T-helper 2 cell treated with Interferon-gamma antibody and Interleukin-4, amounts not matched to agents 100 ng/mL and 5 ng/mL, for 36 hours (primary cell): ENCODE results near the gene ROMO1. TPM values are rescaled to one million over a fixed set of nuclear protein-coding genes. Genes with fewer than 3 reads are reported as not detected.
"Not testable (repeated sequence)": the region's sequence is repeated elsewhere in the genome, so short reads cannot be mapped to it uniquely, and the experiment has no call there.

Experiments
- intact Hi-C: fragments of 100-400 bp; cut with micrococcal nuclease; formaldehyde crosslinking; loops from one replicate; pipeline ENCODE4 v1.15.1; 2023
- total RNA-seq: library from RNA; stranded (reverse); gene quantifications from 2 replicates; pipeline ENCODE4 v1.2.3, GENCODE V29; 2022

ROMO1 gene
- total RNA-seq, 1 donor from 2014 or later, result 98.1 TPM

- intact Hi-C loops, result no loop called here
Measured at GRCh38 chr20:35709259-35709658, 10.1 kb downstream of the ROMO1 start.

- intact Hi-C loops, result loop anchor here (10.0 kb wide), 1 partner anchor 175 kb away; no protein-coding TSS in a partner anchor
Measured at GRCh38 chr20:35710039-35710438, 10.8 kb downstream of the ROMO1 start.

GRCh38 chr20:35710884-35711587 is 11.8 kb downstream of the ROMO1 start:
- intact Hi-C loops, result loop anchor here (10.0 kb wide), 1 partner anchor 174 kb away; no protein-coding TSS in a partner anchor

- intact Hi-C loops, result loop anchor here (10.0 kb wide), 1 partner anchor 173 kb away; no protein-coding TSS in a partner anchor
Measured at GRCh38 chr20:35711588-35712209, 12.5 kb downstream of the ROMO1 start.

- intact Hi-C loops, result loop anchor here (10.0 kb wide), 1 partner anchor 172 kb away; no protein-coding TSS in a partner anchor
Measured at GRCh38 chr20:35713120-35713519, 13.9 kb downstream of the ROMO1 start.

GRCh38 chr20:35714127-35714526 is 14.9 kb downstream of the ROMO1 start:
- intact Hi-C loops, result loop anchor here (10.0 kb wide), 1 partner anchor 171 kb away; no protein-coding TSS in a partner anchor

- intact Hi-C loops, result loop anchor here (10.0 kb wide), 1 partner anchor 169 kb away; no protein-coding TSS in a partner anchor
Measured at GRCh38 chr20:35715652-35716051, 16.4 kb downstream of the ROMO1 start.

- intact Hi-C loops, result loop anchor here (10.0 kb wide), 1 partner anchor 168 kb away; no protein-coding TSS in a partner anchor
Measured at GRCh38 chr20:35716330-35716729, 17.1 kb downstream of the ROMO1 start.

GRCh38 chr20:35718321-35718720 is 19.1 kb downstream of the ROMO1 start:
- intact Hi-C loops, result loop anchor here (10.0 kb wide), 1 partner anchor 166 kb away; no protein-coding TSS in a partner anchor

GRCh38 chr20:35718972-35719635 is 19.9 kb downstream of the ROMO1 start:
- intact Hi-C loops, result loop anchor here (10.0 kb wide), 1 partner anchor 166 kb away; no protein-coding TSS in a partner anchor

GRCh38 chr20:35719717-35720116 is 20.5 kb downstream of the ROMO1 start:
- intact Hi-C loops, result loop anchor here (10.0 kb wide), 1 partner anchor 165 kb away; no protein-coding TSS in a partner anchor

- intact Hi-C loops, result no loop called here
Measured at GRCh38 chr20:35720165-35721123, 21.2 kb downstream of the ROMO1 start.

GRCh38 chr20:35721219-35721618 is 22.0 kb downstream of the ROMO1 start:
- intact Hi-C loops, result no loop called here

- intact Hi-C loops, result no loop called here
Measured at GRCh38 chr20:35721621-35722020, 22.4 kb downstream of the ROMO1 start.

- intact Hi-C loops, result not testable (repeated sequence)
Measured at GRCh38 chr20:35723275-35723639, 24.1 kb downstream of the ROMO1 start.

- intact Hi-C loops, result not testable (repeated sequence)
Measured at GRCh38 chr20:35723652-35724320, 24.6 kb downstream of the ROMO1 start.

- intact Hi-C loops, result no loop called here
Measured at GRCh38 chr20:35724321-35725230, 25.4 kb downstream of the ROMO1 start.

- intact Hi-C loops, result no loop called here
Measured at GRCh38 chr20:35726842-35727711, 27.9 kb downstream of the ROMO1 start.
